GM18519 (cell line): ENCODE data around the gene SOCS6.
"Not testable (repeated sequence)": the region's sequence is repeated elsewhere in the genome, so short reads cannot be mapped to it uniquely, and the experiment has no call there.

Experiments
- ATAC-seq: cut with Tn5 transposase; IDR thresholded peaks from one replicate; pipeline ENCODE4 v1.9.1; 2021; ENCODE audit warnings: mild to moderate bottlenecking, moderate library complexity; ENCODE audit not compliant: unreplicated experiment, low FRiP score

Gene SOCS6

DNA sequence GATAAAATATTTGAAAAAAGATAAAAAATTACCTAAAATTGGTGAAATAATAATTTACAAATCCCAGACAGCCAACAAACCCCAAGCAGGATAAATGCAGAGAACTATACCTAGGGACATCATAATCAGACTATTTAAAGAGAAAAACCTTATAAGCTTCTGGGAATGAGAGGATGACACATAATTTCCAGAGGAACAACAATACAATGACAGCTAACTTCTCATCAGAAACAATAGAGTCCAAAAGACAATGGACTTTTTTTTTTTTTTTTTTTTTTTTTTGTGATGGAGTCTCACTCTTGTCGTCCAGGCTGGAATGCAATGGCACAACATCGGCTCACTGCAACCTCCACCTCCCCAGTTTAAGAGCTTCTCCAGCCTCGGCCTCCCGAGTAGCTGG lies 65.2 kb downstream of the SOCS6 start:
- ATAC-seq: no peak

DNA sequence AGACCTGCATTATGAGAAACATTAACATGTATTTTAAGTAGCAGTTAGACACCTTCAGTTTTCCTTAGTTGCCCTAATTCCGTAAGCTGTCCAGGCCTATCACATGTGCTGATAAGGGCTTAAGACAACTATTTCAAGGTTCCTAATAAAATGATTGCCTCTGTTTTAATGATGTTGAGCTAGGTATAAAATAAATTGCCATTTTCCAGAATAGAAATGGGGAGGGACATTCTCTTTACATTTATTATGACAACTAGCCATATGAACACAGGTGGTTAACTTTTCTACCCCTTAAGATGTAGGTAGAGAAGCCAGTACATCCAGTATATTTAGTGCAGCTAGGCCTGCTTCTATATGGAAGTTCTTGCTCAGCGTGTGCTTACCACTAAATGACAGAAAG lies 65.9 kb downstream of the SOCS6 start:
- ATAC-seq: no peak

DNA sequence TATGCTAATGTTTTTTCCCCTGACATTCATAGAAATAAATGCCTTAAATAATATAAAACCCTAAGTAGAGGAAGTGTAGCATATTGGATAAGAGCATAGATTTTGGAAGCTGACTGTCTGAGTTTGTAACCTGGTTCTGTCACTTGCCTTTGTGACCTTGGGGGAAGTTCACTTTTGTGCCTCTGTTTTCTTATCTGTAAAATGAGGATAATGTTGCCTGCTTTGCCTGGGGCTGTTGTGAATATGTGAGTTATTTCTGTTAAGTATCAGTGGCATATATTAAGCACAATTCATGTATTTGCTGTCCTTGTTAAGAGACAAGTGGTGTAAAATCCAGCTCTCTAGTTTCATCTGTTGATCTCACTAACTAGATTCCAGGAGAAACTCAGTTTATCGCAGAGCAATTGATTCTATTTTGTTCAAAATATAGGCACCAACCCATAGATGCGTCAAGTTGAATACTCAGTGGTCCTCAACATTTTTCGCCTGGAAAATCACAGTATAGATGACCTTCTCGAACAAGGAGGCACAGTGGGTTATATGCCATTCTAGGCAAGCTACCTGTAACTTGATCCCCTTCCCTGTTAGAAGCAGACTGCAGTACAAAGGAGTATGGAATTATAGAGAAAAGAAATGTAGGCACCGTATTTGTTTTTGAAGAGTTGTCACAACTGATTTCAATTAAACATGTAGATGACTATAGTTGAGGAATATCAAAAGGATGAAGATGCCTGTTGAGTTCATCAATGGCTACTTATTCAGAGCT lies 67.0 kb downstream of the SOCS6 start:
- ATAC-seq: no peak

DNA sequence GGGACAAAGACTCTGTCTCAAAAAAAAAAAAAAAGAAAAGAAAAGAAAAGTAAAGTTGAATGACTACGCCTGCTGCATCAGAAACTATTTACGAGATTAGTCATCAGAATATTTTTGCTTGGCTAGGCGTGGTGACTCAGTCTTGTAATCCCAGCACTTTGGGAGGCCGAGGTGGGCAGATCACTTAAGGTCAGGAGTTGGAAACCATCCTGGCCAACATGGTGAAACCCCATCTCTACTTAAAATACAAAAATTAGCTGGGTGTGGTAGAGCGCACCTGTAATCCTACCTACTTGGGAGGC lies 69.2 kb downstream of the SOCS6 start:
- peak; percentile 77 for ATAC-seq

DNA sequence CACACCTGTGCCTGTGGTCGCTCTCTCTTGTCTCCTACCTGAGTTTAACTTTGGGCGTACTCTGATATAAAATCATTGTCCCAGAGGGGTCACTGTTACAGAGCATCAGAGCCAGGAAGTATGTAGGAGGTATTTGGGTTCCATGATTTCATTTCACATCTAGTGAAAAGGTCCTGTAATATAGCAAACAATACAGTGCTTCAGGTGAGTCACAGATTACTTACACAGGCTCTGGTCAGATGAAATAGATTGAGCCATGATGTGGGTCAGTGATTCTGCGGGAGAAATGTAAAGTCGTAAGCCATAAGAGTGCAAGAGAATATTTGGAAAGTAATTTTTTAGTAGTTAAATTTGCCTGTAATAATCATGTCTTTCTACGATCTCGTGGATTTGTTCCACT lies 70.2 kb downstream of the SOCS6 start:
- no peak for ATAC-seq

DNA sequence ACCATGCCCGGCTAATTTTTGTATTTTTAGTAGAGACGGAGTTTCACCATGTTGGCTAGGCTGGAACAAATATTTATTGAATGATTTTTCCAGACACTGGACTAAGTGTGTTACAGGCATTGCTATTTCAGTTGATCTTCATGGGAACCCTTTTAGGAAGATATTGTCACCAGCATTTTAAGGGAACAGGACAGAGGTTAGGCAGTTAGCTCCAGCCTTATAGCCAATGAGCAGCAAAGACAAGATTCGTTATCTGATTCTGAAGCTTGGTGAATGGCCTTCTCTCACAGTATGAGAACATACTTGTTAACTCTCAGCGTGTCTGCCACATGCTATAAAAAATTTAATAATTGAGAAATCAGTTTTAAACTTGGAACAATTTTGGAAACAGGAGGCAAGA lies 73.4 kb downstream of the SOCS6 start:
- no peak for ATAC-seq

DNA sequence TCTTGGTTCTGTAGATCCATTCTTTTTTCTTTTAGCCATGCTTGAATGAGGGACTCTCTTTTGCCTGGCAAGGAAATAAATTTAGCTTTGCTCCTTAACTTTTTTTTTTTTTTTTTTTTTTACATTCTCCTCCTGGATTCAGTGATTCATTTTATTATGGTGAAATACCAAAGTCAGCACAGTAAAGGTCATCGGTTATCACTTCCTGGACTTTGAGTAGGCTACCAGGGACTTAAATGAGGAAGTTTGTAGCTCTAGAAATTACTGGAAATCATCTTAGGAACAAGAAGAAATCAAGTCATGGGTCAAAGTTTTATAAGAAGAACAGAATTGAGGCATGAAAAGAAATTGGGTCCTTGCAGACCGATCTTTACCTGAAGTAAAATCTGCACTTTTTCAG lies 75.0 kb downstream of the SOCS6 start:
- no peak for ATAC-seq

DNA sequence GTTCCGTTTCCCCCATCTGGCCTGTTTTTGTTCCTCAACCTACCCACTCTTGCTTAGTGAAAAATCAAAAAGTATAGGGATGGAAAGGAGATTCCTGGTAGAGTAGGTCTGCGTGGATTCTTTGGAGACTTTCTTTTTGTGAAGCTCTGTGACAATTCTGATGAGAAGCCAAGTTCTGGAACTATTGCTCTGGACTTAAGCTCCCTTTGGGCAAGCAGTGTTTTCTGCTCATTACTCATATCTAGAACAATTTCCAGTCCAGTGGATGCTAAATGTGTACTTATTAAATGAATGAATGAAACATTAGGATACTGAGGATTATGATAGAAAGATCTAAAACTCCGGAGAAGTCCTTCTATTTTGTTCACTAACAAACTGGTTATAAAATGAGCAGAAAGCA lies 76.5 kb downstream of the SOCS6 start:
- no peak for ATAC-seq

DNA sequence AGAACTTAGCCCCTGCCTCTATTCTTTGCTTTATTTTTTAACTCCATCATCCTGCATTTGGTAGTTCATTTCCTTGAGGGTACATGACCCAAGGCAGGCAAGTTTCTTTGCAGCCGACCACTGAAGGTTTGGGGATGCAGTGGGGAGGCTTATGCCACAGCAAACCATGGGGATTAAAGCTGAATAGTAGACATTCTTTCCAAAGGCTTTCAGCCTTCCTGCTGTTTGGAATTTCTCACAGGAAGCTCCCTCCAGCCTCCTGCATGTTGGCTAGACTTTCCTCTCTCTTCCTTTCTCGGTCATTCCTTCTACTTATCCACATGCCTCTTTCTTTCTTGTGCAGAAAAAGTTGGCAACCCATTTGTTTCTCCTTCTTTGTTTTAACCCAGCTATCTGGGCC lies 77.3 kb downstream of the SOCS6 start:
- ATAC-seq: no peak

DNA sequence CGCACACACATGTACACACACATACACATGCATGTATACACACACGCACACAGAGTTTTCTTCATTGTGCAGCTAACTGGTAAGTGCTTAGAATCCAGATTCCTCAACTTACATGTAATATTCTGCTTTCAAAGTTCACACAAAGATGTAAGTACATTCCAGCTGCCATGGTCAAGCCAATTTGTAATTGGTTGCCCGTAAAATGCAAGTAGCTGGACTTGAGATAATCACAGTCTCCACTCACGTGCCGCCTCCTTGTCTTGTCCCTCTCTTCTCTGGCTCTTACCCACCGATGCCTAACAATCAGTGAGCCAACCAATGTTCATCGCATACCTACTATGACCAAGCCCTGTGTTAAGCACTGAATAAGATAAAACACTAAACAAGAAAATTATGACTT lies 77.8 kb downstream of the SOCS6 start:
- ATAC-seq: no peak

DNA sequence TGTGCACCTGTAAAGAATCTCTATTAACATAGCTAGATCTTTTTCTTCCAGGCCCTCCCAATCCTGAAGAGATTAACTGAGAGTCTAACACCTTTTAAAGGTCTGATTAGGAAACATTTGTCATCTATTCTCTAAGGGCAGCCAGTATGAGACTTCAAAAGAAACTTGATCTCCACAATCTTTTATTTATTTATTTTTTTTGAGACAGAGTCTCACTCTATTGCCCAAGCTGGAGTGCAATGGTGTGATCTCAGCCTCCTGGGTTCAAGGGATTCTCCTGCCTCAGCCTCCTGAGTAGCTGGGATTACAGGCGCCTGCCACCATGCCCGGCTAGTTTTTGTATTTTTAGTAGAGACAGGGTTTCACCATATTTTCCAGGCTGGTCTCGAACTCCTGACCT lies 78.5 kb downstream of the SOCS6 start:
- not testable (repeated sequence) for ATAC-seq

DNA sequence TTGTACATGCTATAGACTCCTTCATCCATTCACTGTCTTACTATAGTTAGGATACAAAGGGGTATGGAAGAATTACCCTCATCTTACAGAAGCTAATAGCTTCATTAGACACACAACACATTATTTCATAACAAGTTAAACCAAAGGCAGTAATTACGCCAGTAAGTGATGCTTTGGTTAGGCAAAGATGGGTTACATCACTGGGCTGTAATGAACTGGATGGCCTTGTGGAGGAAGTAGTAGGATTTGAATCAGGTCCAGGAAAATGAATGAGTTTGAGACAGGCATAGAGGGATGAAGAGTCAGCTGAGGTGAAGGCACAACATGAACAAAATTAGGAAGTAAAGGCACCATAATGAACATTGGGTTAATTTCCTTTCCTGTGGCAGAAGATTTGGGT lies 80.1 kb downstream of the SOCS6 start:
- no peak for ATAC-seq

DNA sequence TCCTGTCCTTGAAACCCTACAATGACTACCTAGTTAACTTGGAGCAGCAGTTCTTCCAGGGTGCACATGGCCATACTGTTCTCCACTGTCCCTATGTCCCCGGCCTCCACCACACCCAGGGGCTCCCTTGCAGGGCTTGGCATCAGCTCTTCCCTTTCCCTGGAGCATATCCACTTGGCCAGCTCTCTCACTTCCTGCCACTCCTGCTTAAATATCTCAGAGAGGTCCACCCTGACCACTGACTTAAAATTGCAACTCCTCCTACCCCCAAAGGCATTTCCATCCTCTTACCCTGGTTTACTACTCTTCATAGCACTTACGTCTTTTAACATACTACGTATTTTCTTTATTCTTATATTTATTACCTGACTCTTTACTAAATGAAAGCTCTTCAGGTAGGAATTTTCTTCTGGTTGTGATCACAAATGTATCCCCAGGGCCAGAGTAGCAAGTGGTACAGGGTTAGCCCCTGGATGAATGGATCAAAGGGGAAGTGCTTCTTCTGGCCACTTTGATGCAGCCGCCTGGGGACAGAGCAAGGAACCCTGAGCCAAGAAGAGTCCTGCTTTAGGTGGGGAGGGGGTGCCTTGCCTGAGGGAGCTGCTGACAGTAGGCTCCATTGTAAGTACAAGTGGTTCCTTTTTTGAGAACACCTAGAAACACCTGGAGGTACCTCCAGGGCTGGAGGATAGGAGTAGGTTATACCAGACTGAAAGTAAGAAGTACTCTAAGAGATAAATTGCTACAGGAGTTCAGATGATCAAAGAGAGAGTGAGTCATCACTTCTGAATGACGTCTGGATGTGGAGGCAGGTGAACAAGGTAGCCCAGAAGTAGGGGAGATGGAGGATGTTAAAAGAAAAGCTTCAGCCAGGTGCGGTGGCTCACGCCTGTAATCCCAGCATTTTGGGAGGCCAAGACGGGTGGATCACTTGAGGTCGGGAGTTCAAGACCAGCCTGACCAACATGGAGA lies 82.2 kb downstream of the SOCS6 start:
- ATAC-seq: no peak

DNA sequence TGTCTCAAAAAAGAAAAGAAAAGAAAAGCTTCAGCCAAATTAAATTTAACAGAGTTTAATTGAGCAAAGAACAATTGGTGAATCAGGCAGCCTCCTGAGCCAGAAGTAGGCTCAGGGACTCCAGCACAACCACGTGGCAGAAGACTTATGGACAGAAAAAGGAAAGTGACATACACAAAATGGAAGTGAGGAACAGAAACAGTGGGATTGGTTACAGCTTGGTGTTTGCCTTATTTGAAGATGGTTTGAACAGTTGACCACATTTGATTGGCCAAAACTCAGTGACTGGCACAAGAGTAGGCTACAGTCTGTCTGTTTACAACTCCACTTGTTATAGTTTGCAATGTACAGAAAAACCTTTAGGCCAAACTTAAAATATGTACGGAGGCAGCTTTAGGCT lies 83.1 kb downstream of the SOCS6 start:
- no peak for ATAC-seq

DNA sequence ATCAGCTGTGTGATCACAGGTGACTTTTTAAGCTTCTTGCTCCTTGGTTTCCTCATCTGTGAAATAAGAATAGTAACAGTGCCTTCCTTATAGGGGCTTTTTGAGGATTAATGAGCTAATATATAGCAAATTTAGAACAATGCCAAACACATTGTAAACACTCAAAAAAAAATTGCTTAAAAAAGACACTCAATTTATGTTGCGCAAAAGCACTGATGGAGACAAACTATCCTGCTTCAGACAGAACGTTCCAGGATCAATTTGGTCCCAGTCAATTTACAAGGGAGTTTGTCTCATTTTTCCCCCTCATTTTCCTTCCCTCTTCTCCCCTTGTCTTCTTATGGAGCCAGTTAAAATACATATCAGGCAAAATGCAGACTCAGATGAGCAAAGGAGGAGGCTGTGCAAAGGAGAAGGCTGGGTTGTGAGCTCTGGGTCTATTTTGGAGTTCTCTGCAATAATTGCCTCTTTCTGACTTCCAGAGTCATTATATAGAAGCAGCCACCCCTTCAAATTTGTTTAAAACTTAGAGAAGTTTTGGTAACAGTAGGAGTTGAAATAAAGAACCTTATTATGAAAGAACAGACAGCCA lies 83.7 kb downstream of the SOCS6 start:
- ATAC-seq: no peak

DNA sequence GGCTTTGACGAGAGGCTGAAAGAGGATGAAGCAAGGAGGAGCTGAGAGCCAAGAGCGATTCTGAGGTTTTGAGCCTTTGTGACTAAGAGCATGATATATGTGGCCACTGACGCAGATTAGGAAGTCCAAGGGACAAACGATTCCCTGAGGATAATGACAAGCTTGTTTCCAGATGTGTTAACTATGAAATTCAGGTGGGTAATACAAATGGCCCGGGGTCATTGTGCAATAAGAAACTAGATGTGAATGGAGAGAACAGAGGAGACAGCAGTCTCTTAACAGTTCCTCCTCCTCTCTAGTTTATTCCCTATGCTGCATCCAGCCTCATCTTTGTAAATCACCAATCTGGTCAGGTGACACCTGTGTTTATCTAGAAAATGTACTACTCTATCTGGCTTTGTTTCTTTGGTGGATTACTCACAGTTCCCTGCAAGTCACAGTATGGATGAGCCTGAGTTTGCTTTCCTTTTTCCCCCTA lies 84.2 kb downstream of the SOCS6 start:
- no peak for ATAC-seq

DNA sequence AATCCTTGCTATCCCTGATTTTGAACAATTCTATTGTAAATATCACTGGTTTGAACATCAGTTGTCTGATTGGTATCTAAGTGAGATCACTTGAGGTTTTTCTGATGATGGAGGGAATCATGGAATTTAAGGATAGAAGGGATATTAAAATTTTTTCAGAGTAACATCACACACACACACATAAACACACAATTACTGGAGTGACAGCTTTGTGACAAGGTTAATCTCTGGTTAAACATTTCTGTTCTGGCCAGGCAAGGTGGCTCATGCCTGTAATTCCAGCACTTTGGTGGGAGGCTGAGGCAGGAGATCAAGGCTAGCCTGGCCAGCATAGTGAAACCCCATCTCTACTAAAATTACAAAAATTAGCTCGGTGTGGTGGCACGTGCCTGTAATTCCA lies 85.3 kb downstream of the SOCS6 start:
- no peak for ATAC-seq

DNA sequence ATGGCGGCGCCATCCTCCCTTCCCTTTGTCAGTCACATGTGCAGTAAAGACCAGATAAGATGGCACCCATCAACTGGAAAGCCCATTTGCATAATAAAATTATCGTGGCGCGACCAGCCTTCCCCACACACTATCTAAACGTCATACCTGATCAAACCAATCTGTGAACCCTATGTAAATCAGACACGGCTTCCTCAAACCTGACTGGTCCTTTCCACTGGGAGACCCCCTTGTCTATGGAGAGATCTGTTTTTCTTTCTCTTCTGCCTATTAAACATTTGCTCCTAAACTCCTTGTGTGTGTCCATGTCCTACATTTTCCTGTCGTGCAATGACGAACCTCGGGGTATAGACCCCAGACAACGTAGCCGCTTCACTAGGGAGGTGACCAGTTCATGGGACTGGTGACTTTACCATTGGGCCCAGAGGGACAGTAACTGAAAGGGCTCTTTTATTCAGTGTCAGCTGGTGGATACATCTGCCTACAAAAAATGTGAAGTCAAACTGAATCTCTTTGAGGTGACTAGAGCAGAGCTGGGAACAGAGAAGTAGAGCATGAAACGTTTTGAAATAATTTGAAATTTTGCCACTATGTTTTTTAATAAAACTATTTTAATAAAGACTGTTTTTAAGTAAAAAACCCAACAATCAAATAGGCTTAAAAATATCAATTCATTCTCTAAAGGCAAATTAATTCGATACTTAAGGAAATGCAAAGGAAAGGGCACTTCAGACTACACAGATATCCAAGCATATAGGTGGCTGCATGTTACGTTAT lies 87.5 kb downstream of the SOCS6 start:
- no peak for ATAC-seq

DNA sequence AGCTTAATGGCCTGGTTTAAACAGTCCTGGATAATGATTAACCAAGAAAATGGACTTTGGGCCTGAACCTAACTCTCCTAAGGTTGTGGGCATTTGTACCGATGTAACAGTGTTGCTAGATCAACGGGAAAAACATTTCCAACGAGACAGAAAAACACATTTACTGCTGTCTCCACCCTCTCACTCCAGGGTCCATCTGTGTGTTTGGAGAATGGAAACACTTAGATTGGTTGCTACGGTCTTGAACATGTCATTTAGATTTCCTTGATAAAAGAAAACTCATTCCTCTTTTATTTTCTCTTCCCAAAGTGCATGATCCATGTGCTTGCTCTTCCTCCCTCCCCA lies 88.0 kb downstream of the SOCS6 start:
- ATAC-seq: no peak

DNA sequence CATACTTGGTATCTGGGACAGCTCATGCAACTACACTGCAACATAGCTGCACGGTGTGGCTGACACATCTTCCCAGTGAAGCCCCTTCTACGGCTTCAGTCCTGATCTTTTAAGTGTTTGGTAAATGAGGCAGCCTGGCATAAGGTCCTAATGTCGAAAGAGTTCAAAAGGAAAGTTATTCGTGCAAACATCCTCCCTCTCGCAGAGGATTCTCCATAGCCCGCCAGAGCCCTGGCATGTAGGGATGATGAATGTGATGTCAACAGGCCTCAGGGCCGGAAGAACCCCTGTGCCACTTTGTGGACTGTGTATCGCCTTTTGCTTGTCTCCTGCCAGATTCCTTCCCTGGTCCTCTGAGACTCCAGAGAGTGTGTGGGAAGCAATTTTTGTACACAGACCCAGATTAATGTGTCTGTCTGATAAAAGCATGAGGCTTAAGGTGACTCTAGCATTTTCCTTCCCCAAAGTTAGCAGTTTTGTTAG lies 88.5 kb downstream of the SOCS6 start:
- no peak for ATAC-seq
